Endodermal cell (in vitro differentiated cells): ENCODE results near the gene GLYAT. TPM values are rescaled to one million over a fixed set of nuclear protein-coding genes. Genes with fewer than 3 reads are reported as not detected.
"Not testable (repeated sequence)": the region's sequence is repeated elsewhere in the genome, so short reads cannot be mapped to it uniquely, and the experiment has no call there.

Experiments
- DNase-seq: peaks from one replicate; pipeline ENCODE4 v3.0.0-alpha.2; 2017
- H3K27ac ChIP-seq: 2 replicates; pipeline ENCODE4 v1.5.1; 2013; ENCODE audit warnings: mild to moderate bottlenecking, low read depth, low read length, moderate library complexity
- H3K27me3 ChIP-seq: 2 replicates; pipeline ENCODE4 v1.6.1; 2013; ENCODE audit warnings: mild to moderate bottlenecking, low read length, moderate library complexity; ENCODE audit not compliant: insufficient read depth, control insufficient read depth, poor library complexity, severe bottlenecking
- H3K36me3 ChIP-seq: 2 replicates; pipeline ENCODE4 v1.7.0; 2013; ENCODE audit warnings: mild to moderate bottlenecking, low read length, moderate library complexity; ENCODE audit not compliant: control insufficient read depth, insufficient read depth
- H3K4me1 ChIP-seq: one replicate; pipeline ENCODE4 v1.7.0; 2013; ENCODE audit warnings: low read length; ENCODE audit not compliant: control insufficient read depth, insufficient read depth
- H3K4me3 ChIP-seq: 2 replicates; pipeline ENCODE4 v1.5.1; 2013; ENCODE audit warnings: mild to moderate bottlenecking, low read length, moderate library complexity
- H3K9ac ChIP-seq: 2 replicates; pipeline ENCODE4 v1.6.1; 2013; ENCODE audit warnings: mild to moderate bottlenecking, low read length, moderate library complexity; ENCODE audit not compliant: poor library complexity, severe bottlenecking; ENCODE audit errors: extremely low read depth
- H3K9me3 ChIP-seq: 2 replicates; pipeline ENCODE4 v1.6.1; 2013; ENCODE audit warnings: mild to moderate bottlenecking, low read length, moderate library complexity; ENCODE audit not compliant: control insufficient read depth
- H3K27ac Mint-ChIP-seq: 2 replicates; pipeline ENCODE4 v1.8.0; 2020; ENCODE audit warnings: mixed read lengths
- H3K27me3 Mint-ChIP-seq: 2 replicates; pipeline ENCODE4 v1.8.0; 2021; ENCODE audit warnings: mild to moderate bottlenecking, mixed read lengths; ENCODE audit not compliant: insufficient read depth
- H3K36me3 Mint-ChIP-seq: 2 replicates; pipeline ENCODE4 v1.8.0; 2020; ENCODE audit warnings: low read depth, mixed read lengths
- H3K4me1 Mint-ChIP-seq: 2 replicates; pipeline ENCODE4 v1.8.0; 2020; ENCODE audit warnings: mixed read lengths
- H3K4me3 Mint-ChIP-seq: 2 replicates; pipeline ENCODE4 v1.8.0; 2020; ENCODE audit warnings: mild to moderate bottlenecking, moderate library complexity, mixed read lengths
- H3K9me3 Mint-ChIP-seq: 2 replicates; pipeline ENCODE4 v1.8.0; 2020; ENCODE audit warnings: mild to moderate bottlenecking, mixed read lengths
- CTCF ChIP-seq: fragments of 200-600 bp; sonication (generic); conservative IDR thresholded peaks from 2 replicates; pipeline ENCODE4 v1.5.0; 2021; ENCODE audit warnings: antibody characterized with exemption, mild to moderate bottlenecking
- WGBS, 2 experiments: methylation state at CpG; one replicate each; pipeline versions ENCODE4 v1.1.5 to v1.1.7; 2013; ENCODE audit warnings: missing lambda C conversion rate in 2 of 2, mixed read lengths in 1 of 2; ENCODE audit not compliant: insufficient coverage in 1 of 2, insufficient read length in 1 of 2; 5-methylcytosine and 5-hydroxymethylcytosine counted together
- total RNA-seq, 2 donors: library from RNA; stranded (reverse); fragmentation: NEBNext Ultra II Directional in 1 of 2; extraction: Animal tissue kit (Norgen Biotek cat#: 25700) in 1 of 2; gene quantifications; 2 replicates in 1 of 2; 3 replicates in 1 of 2; pipeline ENCODE4 v1.2.1, GENCODE V29; 2021

Gene GLYAT
- total RNA-seq, 2 donors from 2014 or later: not detected

GRCh38 chr11:58711832-58712231, 19.9 kb downstream of the GLYAT start:
- Mint-ChIP-seq H3K9me3 (peaks cover 74% of the 10 kb centered on the region), H3K4me1 (no peaks in the 10 kb centered on the region), H3K4me3 (no peak overlapping the region), H3K36me3 (no peaks in the 10 kb centered on the region), H3K27ac (no peak overlapping the region), H3K27me3 (no peaks in the 10 kb centered on the region)
- DNase-seq: no peak
- no peak overlapping the region for H3K27ac ChIP-seq
- TF ChIP-seq CTCF: no peak
- no peaks in the 10 kb centered on the region for H3K36me3 ChIP-seq
- no peak overlapping the region for H3K4me3 ChIP-seq
- 30 to 46% methylated on average over 1 to 2 of the region's 2 CpGs for WGBS, 2 experiments
- no peaks in the 10 kb centered on the region for H3K27me3 ChIP-seq
- H3K9me3 ChIP-seq: peaks cover 28% of the 10 kb centered on the region
- H3K9ac ChIP-seq: no peak overlapping the region
- H3K4me1 ChIP-seq: no peaks in the 10 kb centered on the region

GRCh38 chr11:58707767-58708166, 24.0 kb downstream of the GLYAT start:
- peaks cover 80% of the 10 kb centered on the region for H3K9me3 Mint-ChIP-seq
- Histone ChIP-seq H3K4me1 (no peaks in the 10 kb centered on the region), H3K9me3 (peaks cover 50% of the 10 kb centered on the region), H3K36me3 (no peaks in the 10 kb centered on the region), H3K27ac (no peak overlapping the region), H3K27me3 (no peaks in the 10 kb centered on the region), H3K9ac (no peak overlapping the region), H3K4me3 (no peak overlapping the region)
- H3K27me3 Mint-ChIP-seq: no peaks in the 10 kb centered on the region
- no peaks in the 10 kb centered on the region for H3K4me1 Mint-ChIP-seq
- no peak for TF ChIP-seq CTCF
- WGBS, 2 experiments: 76 to 83% methylated on average over 3 of the region's 3 CpGs
- H3K36me3 Mint-ChIP-seq: no peaks in the 10 kb centered on the region
- DNase-seq: no peak
- no peak overlapping the region for H3K4me3 Mint-ChIP-seq
- H3K27ac Mint-ChIP-seq: no peak overlapping the region

- not testable (repeated sequence) for H3K27ac Mint-ChIP-seq, H3K4me3 Mint-ChIP-seq, H3K27ac ChIP-seq, H3K4me1 Mint-ChIP-seq, DNase-seq, H3K27me3 ChIP-seq, H3K4me3 ChIP-seq, H3K36me3 ChIP-seq, H3K9ac ChIP-seq, H3K27me3 Mint-ChIP-seq, H3K4me1 ChIP-seq, H3K36me3 Mint-ChIP-seq
- no CpG with 5 or more reads among the region's 3 CpGs for WGBS, 2 experiments
- peaks cover 22% of the 10 kb centered on the region for H3K9me3 ChIP-seq
- H3K9me3 Mint-ChIP-seq: peaks cover 53% of the 10 kb centered on the region
These were observed 34.9 kb downstream of the GLYAT start for GRCh38 chr11:58696825-58697224.

- no peak for DNase-seq
- 91% methylated on average over 1 of the region's 1 CpG; no CpG with 5 or more reads in 1 of the 2 experiments for whole genome bisulfite sequencing, 2 experiments
- Histone ChIP-seq H3K4me1 (no peaks in the 10 kb centered on the region), H3K36me3 (no peaks in the 10 kb centered on the region), H3K4me3 (no peak overlapping the region), H3K27ac (no peak overlapping the region), H3K9me3 (peaks cover 40% of the 10 kb centered on the region), H3K9ac (no peak overlapping the region), H3K27me3 (no peaks in the 10 kb centered on the region)
- TF ChIP-seq CTCF: no peak
- H3K4me3 Mint-ChIP-seq: no peak overlapping the region
- no peak overlapping the region for H3K27ac Mint-ChIP-seq
- H3K4me1 Mint-ChIP-seq: no peaks in the 10 kb centered on the region
- peaks cover 59% of the 10 kb centered on the region for H3K9me3 Mint-ChIP-seq
- no peaks in the 10 kb centered on the region for H3K36me3 Mint-ChIP-seq
- H3K27me3 Mint-ChIP-seq: no peaks in the 10 kb centered on the region
These were observed 38.7 kb downstream of the GLYAT start for GRCh38 chr11:58693026-58693425.
